ENCODE results near the gene C1S. TPM values are rescaled to one million over a fixed set of nuclear protein-coding genes. Genes with fewer than 3 reads are reported as not detected.

C1S gene
- total and polyA plus RNA-seq, 2 of the 4 experiments (the other 2 are of a cell fraction): 49.6 to 85.4 TPM

- H2BK20ac ChIP-seq (ENCODE audit: low read depth, low read length): no peak overlapping the region
- ATAC-seq (ENCODE audit: low read depth) (no peak), DNase-seq (no peak)
- peaks cover 4% of the 10 kb centered on the region; the same call in 1 of the 2 replicates for H3K4me1 ChIP-seq (ENCODE audit: control insufficient read depth, insufficient read depth, low read length)
- dilution Hi-C loops (cut with HindIII; ENCODE audit: low sequenced_read_pairs, unreplicated experiment) (no loop called here), in situ Hi-C loops (cut with MboI; ENCODE audit: low sequenced_read_pairs) (no loop called here), intact Hi-C loops (cut with micrococcal nuclease) (no loop called here)
- no TSS peak for BruUV-seq (replicated peaks)
- no peak overlapping the region for H3K23ac ChIP-seq (ENCODE audit: low read depth, low read length)
- no peaks in the 10 kb centered on the region for H3K27me3 ChIP-seq (ENCODE audit: control insufficient read depth, insufficient read depth, low read length)
- H4K8ac ChIP-seq (ENCODE audit: low read depth in 2 of 2, low read length in 2 of 2): no peak overlapping the region
- peaks cover 26% of the 10 kb centered on the region for H3K36me3 ChIP-seq (ENCODE audit: control insufficient read depth, insufficient read depth, low read length)
- ChIA-PET CTCF (interaction anchor here (1.3 kb wide), 1 partner anchor 8 kb away, joined by 4 read pairs; the partner anchor contains the start of gene C1RL), POLR2A (ENCODE audit: unreplicated experiment) (no interaction called here)
- no peak overlapping the region for H3K4me3 ChIP-seq (ENCODE audit: insufficient read depth, low read depth, low read length)
- no peak overlapping the region for H3K56ac ChIP-seq (ENCODE audit: extremely low read depth, insufficient read depth, low read length)
- H2BK5ac ChIP-seq (ENCODE audit: low read depth, low read length, poor library complexity, severe bottlenecking): no peak overlapping the region
- peaks cover 4% of the 10 kb centered on the region for H4K20me1 ChIP-seq (ENCODE audit: insufficient read depth, low read length)
- H4K91ac ChIP-seq (ENCODE audit: insufficient read depth, low read depth, low read length): no peak overlapping the region
- no peak overlapping the region for H4K5ac ChIP-seq (ENCODE audit: low read depth, low read length)
- no peak overlapping the region for H2AK9ac ChIP-seq (replicated peaks; ENCODE audit: low read depth, low read length, poor library complexity)
- H3K4ac ChIP-seq (ENCODE audit: low read depth, low read length): no peak overlapping the region
- no peak overlapping the region for H3K27ac ChIP-seq (ENCODE audit: insufficient read depth, low read length)
- WGBS, 2 experiments (ENCODE audit: extremely low coverage in 2 of 2, insufficient read length in 1 of 2): no CpG with 5 or more reads among the region's 4 CpGs
- TF ChIP-seq MAFK (IDR thresholded peaks at IDR 0.05; ENCODE audit: low read depth, low read length): no peak
- TF ChIP-seq FOS (IDR thresholded peaks at IDR 0.05; ENCODE audit: low read depth, low read length): no peak
- TF ChIP-seq CTCF (conservative IDR thresholded peaks at IDR 0.05; ENCODE audit: low read depth, low read length): no peak
- no peak for TF ChIP-seq SMC3 (IDR thresholded peaks at IDR 0.05; ENCODE audit: low read depth, low read length)
- TF ChIP-seq, protein P1, sequence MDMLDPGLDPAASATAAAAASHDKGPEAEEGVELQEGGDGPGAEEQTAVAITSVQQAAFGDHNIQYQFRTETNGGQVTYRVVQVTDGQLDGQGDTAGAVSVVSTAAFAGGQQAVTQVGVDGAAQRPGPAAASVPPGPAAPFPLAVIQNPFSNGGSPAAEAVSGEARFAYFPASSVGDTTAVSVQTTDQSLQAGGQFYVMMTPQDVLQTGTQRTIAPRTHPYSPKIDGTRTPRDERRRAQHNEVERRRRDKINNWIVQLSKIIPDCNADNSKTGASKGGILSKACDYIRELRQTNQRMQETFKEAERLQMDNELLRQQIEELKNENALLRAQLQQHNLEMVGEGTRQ (IDR thresholded peaks at IDR 0.05; ENCODE audit: low read depth, low read length): no peak
- TF ChIP-seq MAZ (IDR thresholded peaks at IDR 0.05; ENCODE audit: borderline replicate concordance, low read depth, low read length): no peak
- TF ChIP-seq RFX5 (IDR thresholded peaks at IDR 0.05; ENCODE audit: low read depth, low read length): no peak
- no peak for TF ChIP-seq ELK1 (IDR thresholded peaks at IDR 0.05; ENCODE audit: borderline replicate concordance, low read depth, low read length)
- no peak for TF ChIP-seq MXI1 (IDR thresholded peaks at IDR 0.05; ENCODE audit: borderline replicate concordance, low read depth, low read length)
- no peak for TF ChIP-seq BHLHE40 (IDR thresholded peaks at IDR 0.05; ENCODE audit: low read depth, low read length)
- no peak for TF ChIP-seq CEBPB (IDR thresholded peaks at IDR 0.05; ENCODE audit: low read depth, low read length)
- TF ChIP-seq NFE2L2 (IDR thresholded peaks at IDR 0.05; ENCODE audit: low read depth, low read length): no peak
- TF ChIP-seq CHD1 (IDR thresholded peaks at IDR 0.05; ENCODE audit: low read depth, low read length): no peak
- TF ChIP-seq POLR2A (IDR thresholded peaks at IDR 0.05; ENCODE audit: low read depth, low read length): no peak
- TF ChIP-seq RAD21 (IDR thresholded peaks at IDR 0.05; ENCODE audit: low read length): no peak
- TF ChIP-seq RCOR1 (IDR thresholded peaks at IDR 0.05; ENCODE audit: insufficient replicate concordance, low read length): no peak
- H2AFZ ChIP-seq (replicated peaks; ENCODE audit: low read length, poor library complexity): no peak overlapping the region
- no peak overlapping the region for H2BK120ac ChIP-seq (ENCODE audit: low read depth, low read length)
- no peaks in the 10 kb centered on the region for H3K9me3 ChIP-seq (ENCODE audit: control insufficient read depth, insufficient read depth, low read length)
- peaks cover 11 to 18% of the 10 kb centered on the region in 2 experiments for H3K79me1 ChIP-seq (ENCODE audit: low read depth in 1 of 2, low read length in 2 of 2)
- no peak overlapping the region for H2AK5ac ChIP-seq (ENCODE audit: low read depth, low read length)
- no peak overlapping the region for H3K9ac ChIP-seq (ENCODE audit: low read depth, low read length)
- no peak overlapping the region for H3K4me2 ChIP-seq (ENCODE audit: low read depth, low read length)
- no peak overlapping the region for H3K18ac ChIP-seq (ENCODE audit: low read depth, low read length)
- peaks cover 14% of the 10 kb centered on the region; the same call in 1 of the 2 replicates for H3K9me1 ChIP-seq (ENCODE audit: insufficient read depth, low read length)
- no peak overlapping the region for H2BK15ac ChIP-seq (ENCODE audit: low read depth, low read length)
- H3K14ac ChIP-seq (replicated peaks; ENCODE audit: low read depth, low read length): no peak overlapping the region
These were observed 39.7 kb downstream of the C1S start for GRCh38 chr12:7100239-7100638.

Data from IMR-90 (cell line).